D721Med (cell line): ENCODE data around the gene SORCS2.

Experiments
- DNase-seq: peaks from one replicate; pipeline ENCODE4 v3.0.0; 2011; ENCODE audit warnings: low spot score; ENCODE audit not compliant: insufficient read length
- FAIRE-seq: peaks from 2 replicates; lab custom pipeline; 2011; peaks lifted over from hg19 to GRCh38; lab: Jason Lieb, UNC
- TF ChIP-seq, protein P1 (sequence below): IDR thresholded peaks from 2 replicates; pipeline ENCODE4 v1.5.1; 2012; ENCODE audit warnings: mild to moderate bottlenecking, control low read depth; ENCODE audit not compliant: insufficient read depth; ENCODE audit errors: missing control alignments

Gene SORCS2

GRCh38 chr4:7328162-7328912 lies 136.0 kb downstream of the SORCS2 start:
- DNase-seq, result no peak
- no peak for FAIRE-seq
- TF ChIP-seq, protein P1, sequence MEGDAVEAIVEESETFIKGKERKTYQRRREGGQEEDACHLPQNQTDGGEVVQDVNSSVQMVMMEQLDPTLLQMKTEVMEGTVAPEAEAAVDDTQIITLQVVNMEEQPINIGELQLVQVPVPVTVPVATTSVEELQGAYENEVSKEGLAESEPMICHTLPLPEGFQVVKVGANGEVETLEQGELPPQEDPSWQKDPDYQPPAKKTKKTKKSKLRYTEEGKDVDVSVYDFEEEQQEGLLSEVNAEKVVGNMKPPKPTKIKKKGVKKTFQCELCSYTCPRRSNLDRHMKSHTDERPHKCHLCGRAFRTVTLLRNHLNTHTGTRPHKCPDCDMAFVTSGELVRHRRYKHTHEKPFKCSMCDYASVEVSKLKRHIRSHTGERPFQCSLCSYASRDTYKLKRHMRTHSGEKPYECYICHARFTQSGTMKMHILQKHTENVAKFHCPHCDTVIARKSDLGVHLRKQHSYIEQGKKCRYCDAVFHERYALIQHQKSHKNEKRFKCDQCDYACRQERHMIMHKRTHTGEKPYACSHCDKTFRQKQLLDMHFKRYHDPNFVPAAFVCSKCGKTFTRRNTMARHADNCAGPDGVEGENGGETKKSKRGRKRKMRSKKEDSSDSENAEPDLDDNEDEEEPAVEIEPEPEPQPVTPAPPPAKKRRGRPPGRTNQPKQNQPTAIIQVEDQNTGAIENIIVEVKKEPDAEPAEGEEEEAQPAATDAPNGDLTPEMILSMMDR, result no peak

DNA sequence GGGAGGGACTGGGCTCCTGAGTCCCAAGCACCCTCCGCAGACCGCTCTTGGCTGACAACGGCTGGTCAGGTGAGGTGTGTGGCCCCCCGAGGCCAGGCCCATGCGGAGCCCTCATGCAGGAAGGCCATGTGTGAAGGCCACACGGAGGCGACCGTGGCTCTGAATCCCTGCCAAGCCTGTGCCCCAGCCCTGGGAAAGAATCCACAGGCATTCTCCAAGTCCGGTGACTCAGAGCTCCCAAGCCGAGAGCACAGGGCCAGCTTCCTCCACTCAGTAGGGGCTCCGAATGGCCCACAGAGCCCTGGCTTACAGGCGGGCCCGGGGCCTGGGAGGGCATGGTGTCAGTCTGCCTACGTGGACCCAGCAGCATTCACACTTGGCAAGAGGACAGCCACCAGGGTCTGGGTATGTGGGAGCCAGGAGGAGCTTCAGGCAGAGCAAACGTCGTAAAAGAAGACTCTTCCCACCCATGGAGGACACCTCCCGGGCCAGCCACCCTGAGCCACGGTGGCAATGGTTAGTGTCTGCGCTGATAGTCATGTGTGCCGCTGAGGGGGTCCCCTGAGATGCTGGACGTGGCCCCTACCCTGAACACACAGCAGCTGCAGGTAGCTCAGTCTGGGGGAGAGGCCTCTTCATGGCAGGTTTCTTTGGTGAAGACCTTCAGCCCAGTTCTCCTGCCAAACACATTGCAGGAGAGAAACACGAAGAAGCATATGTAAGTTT lies 136.7 kb downstream of the SORCS2 start:
- no peak for FAIRE-seq
- DNase-seq, result no peak
- TF ChIP-seq, protein P1, result no peak

GRCh38 chr4:7330031-7330596 lies 137.8 kb downstream of the SORCS2 start:
- TF ChIP-seq, protein P1, result no peak
- DNase-seq (peak; percentile 72), FAIRE-seq (peak; percentile 77)

GRCh38 chr4:7330811-7331681 lies 138.7 kb downstream of the SORCS2 start:
- TF ChIP-seq, protein P1, result no peak

GRCh38 chr4:7331682-7332000 lies 139.3 kb downstream of the SORCS2 start:
- DNase-seq (no peak), FAIRE-seq (no peak)
- TF ChIP-seq, protein P1, result no peak

More at GRCh38 chr4:7330811-7331681, 138.7 kb downstream of the SORCS2 start:
- no peak for DNase-seq
- no peak for FAIRE-seq

- no peak for FAIRE-seq
- TF ChIP-seq, protein P1, result no peak
- no peak for DNase-seq
Observed at GRCh38 chr4:7332216-7333023, 140.1 kb downstream of the SORCS2 start.
